CD1c-positive myeloid dendritic cell (primary cell): ENCODE measurements around the gene BMP5.

ENCODE experiments used
- DNase-seq: peaks from one replicate; pipeline ENCODE4 v3.0.0-alpha.2; 2016; ENCODE audit errors: extremely low spot score

The BMP5 gene

DNA sequence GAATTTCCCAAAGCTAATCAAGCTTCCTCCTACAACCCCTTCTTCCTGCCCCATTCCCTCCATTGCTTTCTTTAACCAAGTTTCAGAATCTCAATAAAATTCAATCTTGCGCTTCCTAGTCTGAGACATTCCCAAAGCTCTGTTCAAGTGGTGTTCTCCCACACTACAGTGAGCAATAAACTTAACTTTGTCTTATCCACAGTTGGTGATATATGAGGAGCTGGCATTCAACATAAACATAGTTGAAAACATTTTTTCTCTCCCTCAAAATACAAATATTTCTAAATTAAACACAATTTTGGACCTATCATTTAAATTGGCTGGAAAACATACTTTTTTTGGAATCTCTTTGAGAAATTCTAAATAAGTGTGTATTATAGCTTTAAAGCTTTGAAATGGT, 166.7 kb downstream of the BMP5 start:
- DNase-seq, result no peak

DNA sequence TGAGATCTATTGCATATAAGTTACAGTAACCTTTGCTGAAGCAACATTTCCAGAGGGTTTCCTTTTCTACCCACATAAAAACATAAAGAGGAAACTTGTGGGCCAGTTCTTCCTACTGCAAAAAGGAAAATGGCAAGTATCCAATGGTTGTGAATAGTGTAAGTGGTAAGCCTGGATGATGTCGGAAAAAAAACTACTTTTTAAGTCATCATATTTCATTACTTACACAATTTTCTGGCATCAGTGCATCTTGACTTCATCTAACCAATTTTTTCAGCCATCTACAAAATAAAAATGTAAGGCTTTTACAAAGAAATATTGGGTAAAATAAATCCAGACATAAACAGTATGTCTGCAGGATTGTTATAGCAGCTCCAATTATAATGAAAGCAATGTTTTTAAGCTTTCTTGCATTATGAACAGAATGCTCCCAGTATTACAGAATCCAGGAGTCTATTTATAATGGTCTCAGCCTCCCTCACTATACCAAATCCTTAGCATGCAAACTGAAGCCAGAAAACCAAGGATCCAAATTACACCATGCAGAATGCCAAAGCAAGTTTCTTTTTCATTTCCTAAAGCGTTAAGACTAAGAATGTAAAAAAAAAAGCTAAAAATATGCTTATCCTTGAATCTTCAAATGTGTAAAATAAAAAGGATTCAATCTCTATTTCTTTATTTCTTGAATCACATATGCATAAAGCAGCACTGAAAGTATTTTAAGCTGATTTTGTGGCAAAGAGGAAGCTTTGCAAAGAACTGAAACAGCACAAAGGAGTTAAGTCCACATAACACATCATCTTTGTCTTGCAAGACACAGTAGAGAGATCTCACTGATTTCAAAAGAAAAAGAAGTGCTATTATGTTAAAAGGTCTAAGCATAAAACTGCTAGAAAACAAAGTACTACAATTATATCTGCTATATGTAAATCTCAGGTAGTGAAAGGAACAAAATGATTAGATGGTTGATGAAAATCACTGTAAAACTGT, 169.6 kb downstream of the BMP5 start:
- DNase-seq, result no peak

- no peak for DNase-seq
Measured at GRCh38 chr6:55704421-55704820, 171.0 kb downstream of the BMP5 start.
